ENCODE data around the gene FOXL1. TPM values are rescaled to one million over a fixed set of nuclear protein-coding genes. Genes with fewer than 3 reads are reported as not detected.

The FOXL1 gene
- total RNA-seq, 3 donors from 2014 or later (not counting 1 experiment from before 2014, with no cell fraction given): 0.10 TPM; not detected in 2

DNA sequence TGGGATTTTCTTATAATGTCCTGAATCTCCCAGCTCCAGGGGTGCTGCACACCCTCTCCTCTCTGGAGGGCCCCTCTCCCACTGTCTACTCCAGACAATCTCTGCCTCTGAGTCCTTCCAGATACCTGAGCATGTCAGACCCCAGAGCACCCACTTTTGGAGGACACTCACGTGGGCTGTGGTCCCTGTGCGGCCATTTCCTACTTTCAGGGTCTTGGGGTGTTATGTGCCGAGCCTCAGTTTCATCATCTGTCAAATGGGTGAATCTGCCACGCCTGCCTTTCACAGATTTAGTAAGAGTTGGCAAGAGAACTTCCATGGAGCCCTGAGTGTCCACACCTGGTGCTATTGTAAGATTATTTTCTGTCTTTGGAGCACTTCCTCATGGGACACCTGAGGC, 3.7 kb upstream of the FOXL1 start:
- Mint-ChIP-seq H3K9me3 (no peaks in the 10 kb centered on the region), H3K4me1 (peaks cover 5 to 10% of the 10 kb centered on the region in 2 donors), H3K4me3 (no peak overlapping the region), H3K36me3 (no peaks in the 10 kb centered on the region), H3K27ac (no peak overlapping the region), H3K27me3 (ENCODE audit: low read depth in 2 of 2) (peaks cover 55 to 61% of the 10 kb centered on the region in 2 donors)
- TF ChIP-seq, protein P1, sequence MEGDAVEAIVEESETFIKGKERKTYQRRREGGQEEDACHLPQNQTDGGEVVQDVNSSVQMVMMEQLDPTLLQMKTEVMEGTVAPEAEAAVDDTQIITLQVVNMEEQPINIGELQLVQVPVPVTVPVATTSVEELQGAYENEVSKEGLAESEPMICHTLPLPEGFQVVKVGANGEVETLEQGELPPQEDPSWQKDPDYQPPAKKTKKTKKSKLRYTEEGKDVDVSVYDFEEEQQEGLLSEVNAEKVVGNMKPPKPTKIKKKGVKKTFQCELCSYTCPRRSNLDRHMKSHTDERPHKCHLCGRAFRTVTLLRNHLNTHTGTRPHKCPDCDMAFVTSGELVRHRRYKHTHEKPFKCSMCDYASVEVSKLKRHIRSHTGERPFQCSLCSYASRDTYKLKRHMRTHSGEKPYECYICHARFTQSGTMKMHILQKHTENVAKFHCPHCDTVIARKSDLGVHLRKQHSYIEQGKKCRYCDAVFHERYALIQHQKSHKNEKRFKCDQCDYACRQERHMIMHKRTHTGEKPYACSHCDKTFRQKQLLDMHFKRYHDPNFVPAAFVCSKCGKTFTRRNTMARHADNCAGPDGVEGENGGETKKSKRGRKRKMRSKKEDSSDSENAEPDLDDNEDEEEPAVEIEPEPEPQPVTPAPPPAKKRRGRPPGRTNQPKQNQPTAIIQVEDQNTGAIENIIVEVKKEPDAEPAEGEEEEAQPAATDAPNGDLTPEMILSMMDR (IDR thresholded peaks at IDR 0.05): no peak
- no peak overlapping the region for H3K27ac ChIP-seq (ENCODE audit: low read length)
- no peak overlapping the region for H3K4me3 ChIP-seq (ENCODE audit: low read length)
- intact Hi-C loops (cut with micrococcal nuclease): no loop called here
- H3K36me3 ChIP-seq (ENCODE audit: control insufficient read depth, insufficient read depth, low read length): no peaks in the 10 kb centered on the region
- DNase-seq (no peak), ATAC-seq (no peak)
- WGBS (ENCODE audit: insufficient coverage): 59% methylated on average over 4 of the region's 4 CpGs
- no peaks in the 10 kb centered on the region for H3K9me3 ChIP-seq (ENCODE audit: control insufficient read depth, insufficient read depth, low read length)
- H3K27me3 ChIP-seq (ENCODE audit: control insufficient read depth, insufficient read depth, low read length): peaks cover 21% of the 10 kb centered on the region
- peaks cover 12% of the 10 kb centered on the region for H3K4me1 ChIP-seq (ENCODE audit: control insufficient read depth, insufficient read depth, low read length)

DNA sequence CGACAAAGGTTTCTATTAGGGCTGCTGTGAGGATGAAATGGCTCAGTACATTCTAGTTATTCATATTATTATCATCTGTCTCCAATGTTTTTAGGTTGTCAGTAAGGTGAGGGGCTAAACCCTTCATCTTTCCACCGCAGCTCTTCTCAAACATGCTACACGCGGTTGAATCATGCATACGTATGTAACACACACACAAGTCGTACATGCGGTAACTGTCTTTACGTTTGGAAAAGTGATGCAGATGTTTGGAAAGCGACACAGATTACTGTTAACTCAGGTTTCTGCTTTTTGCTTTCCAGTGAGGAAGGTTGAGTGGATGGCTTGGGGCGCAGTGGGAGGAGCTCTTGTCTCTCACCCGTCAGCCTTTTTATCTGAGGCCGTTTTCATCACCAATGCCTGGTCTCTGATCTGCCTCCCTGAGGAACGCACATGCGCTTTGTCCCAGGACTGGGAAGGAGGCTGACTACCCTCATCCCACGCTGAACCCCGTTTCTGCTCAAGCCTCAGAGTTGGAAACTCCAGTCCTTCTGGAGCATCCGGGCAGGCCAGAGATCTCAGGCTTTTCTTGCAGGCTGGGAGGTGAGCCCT, 3.2 kb upstream of the FOXL1 start:
- H3K4me1 ChIP-seq (ENCODE audit: control insufficient read depth, insufficient read depth, low read length): peaks cover 12% of the 10 kb centered on the region
- no peaks in the 10 kb centered on the region for H3K36me3 Mint-ChIP-seq
- ATAC-seq (no peak), DNase-seq (no peak)
- H3K4me1 Mint-ChIP-seq: peaks cover 5 to 10% of the 10 kb centered on the region in 2 donors
- WGBS (ENCODE audit: insufficient coverage): 84% methylated on average over 17 of the region's 17 CpGs
- intact Hi-C loops (cut with micrococcal nuclease): no loop called here
- TF ChIP-seq, protein P1 (IDR thresholded peaks at IDR 0.05): no peak
- no peak overlapping the region for H3K4me3 ChIP-seq (ENCODE audit: low read length)
- no peak overlapping the region for H3K27ac ChIP-seq (ENCODE audit: low read length)
- H3K27me3 ChIP-seq (ENCODE audit: control insufficient read depth, insufficient read depth, low read length): peaks cover 21% of the 10 kb centered on the region
- no peak overlapping the region for H3K27ac Mint-ChIP-seq
- H3K9me3 ChIP-seq (ENCODE audit: control insufficient read depth, insufficient read depth, low read length): no peaks in the 10 kb centered on the region
- H3K36me3 ChIP-seq (ENCODE audit: control insufficient read depth, insufficient read depth, low read length): no peaks in the 10 kb centered on the region
- H3K27me3 Mint-ChIP-seq (ENCODE audit: low read depth in 2 of 2): peaks cover 60 to 66% of the 10 kb centered on the region in 2 donors
- H3K4me3 Mint-ChIP-seq: no peak overlapping the region
- H3K9me3 Mint-ChIP-seq: no peaks in the 10 kb centered on the region

DNA sequence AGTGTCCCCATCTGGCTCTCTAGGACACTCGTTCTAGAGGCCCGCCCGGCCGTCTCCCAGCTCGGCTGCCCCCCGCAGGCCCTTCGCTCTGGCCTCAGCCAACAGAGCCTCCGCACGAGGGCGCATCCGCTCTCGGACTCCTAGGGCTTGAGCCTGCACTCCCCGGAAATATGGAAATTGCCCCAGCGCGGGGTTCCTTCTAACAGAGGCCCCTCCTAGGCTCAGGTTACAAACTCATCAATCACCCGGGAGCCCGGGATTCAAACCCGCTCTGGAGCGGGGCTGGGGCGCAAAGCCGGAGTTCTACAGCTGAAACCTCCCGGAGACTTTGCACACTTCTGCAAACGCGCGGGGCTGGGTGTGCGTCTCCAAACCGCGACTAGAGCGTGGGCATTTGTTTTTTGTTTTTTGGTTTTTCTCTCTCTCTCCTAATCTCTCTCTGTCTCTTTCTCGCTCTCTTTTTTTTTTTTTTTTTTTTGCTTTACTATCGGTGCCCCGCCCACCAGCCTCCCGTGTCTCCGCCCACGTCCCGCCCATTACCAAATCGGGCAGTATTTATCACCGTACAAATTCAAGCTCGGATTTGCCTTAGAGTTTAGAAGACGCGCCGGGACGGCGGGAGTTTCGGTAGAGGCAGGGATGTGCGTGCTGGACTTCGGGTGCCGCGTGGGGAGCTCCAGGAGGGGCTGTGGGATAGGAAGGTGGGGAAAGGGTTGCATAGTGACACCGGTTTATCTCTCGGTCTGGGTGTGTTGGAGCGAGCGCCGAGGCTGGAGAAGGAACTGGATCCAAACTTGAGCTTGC, 2.4 kb upstream of the FOXL1 start:
- Histone ChIP-seq H3K27ac (ENCODE audit: low read length) (no peak overlapping the region), H3K4me3 (ENCODE audit: low read length) (peak overlapping the region; percentile 9), H3K9me3 (ENCODE audit: control insufficient read depth, insufficient read depth, low read length) (no peaks in the 10 kb centered on the region), H3K4me1 (ENCODE audit: control insufficient read depth, insufficient read depth, low read length) (peaks cover 12% of the 10 kb centered on the region), H3K36me3 (ENCODE audit: control insufficient read depth, insufficient read depth, low read length) (no peaks in the 10 kb centered on the region), H3K27me3 (ENCODE audit: control insufficient read depth, insufficient read depth, low read length) (peaks cover 23% of the 10 kb centered on the region)
- DNase-seq: peak in 1 of 2 donors; percentile 59
- Mint-ChIP-seq H3K4me1 (peaks cover 5 to 10% of the 10 kb centered on the region in 2 donors), H3K27ac (no peak overlapping the region), H3K36me3 (no peaks in the 10 kb centered on the region), H3K9me3 (no peaks in the 10 kb centered on the region), H3K27me3 (ENCODE audit: low read depth in 2 of 2) (peaks cover 59 to 66% of the 10 kb centered on the region in 2 donors), H3K4me3 (peak overlapping the region; percentile 57)
- TF ChIP-seq, protein P1 (IDR thresholded peaks at IDR 0.05): no peak
- ATAC-seq: peak; percentile 15 to 87 (median 73)
- intact Hi-C loops (cut with micrococcal nuclease): no loop called here
- 2% methylated on average over 54 of the region's 54 CpGs for WGBS (ENCODE audit: insufficient coverage)
